Right lung (tissue), 5 donors: ENCODE results near the gene COL4A1. TPM values are rescaled to one million over a fixed set of nuclear protein-coding genes. Genes with fewer than 3 reads are reported as not detected.
A peak's percentile ranks its signal among the peaks of the same experiment; 100 is the strongest.
"Not testable (repeated sequence)": the region's sequence is repeated elsewhere in the genome, so short reads cannot be mapped to it uniquely, and the experiment has no call there.

Experiments used
- DNase-seq, 2 donors: peaks; one replicate each; pipeline ENCODE4 v3.0.0-alpha.2; 2013
- polyA plus RNA-seq, 5 donors: library from polyadenylated mRNA; unstranded; fragments of 120-200 nt; gene quantifications; one replicate each; pipeline versions ENCODE4 v1.2.1 to v1.2.3, GENCODE V29; 2013; ENCODE audit warnings: inconsistent platforms in 1 of 5, low replicate concordance in 1 of 5; ENCODE audit not compliant: insufficient read length in 5 of 5, insufficient read depth in 1 of 5

Gene COL4A1
- polyA plus RNA-seq, 5 donors: 448 to 601 (median 476) TPM

- no peak for DNase-seq
These were observed 186.7 kb downstream of the COL4A1 start for GRCh38 chr13:110119935-110120905.

- DNase-seq: no peak
These were observed 188.9 kb downstream of the COL4A1 start for GRCh38 chr13:110118106-110118505.

DNA sequence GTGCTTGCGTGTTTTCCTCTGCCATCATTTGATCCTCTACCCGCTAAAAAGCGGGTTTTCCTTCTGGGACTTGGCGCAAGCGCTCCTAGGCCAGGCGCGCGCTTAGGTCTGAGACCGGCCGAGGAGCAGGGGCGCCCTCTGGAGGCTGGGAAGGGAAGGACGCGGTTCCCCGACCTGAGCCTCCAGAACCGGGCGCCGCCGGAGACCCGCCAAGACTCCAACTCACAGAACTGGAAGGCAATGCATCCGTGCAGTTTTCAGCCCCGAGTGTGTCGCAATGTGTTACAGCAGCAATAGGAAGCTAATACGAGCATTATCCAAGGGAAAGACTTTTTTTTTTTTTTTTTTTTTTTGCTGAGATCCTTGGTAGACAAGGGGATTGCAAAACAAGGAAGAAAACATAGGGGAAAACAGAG, 190.9 kb downstream of the COL4A1 start:
- peak; percentile 34 to 45 for DNase-seq

DNA sequence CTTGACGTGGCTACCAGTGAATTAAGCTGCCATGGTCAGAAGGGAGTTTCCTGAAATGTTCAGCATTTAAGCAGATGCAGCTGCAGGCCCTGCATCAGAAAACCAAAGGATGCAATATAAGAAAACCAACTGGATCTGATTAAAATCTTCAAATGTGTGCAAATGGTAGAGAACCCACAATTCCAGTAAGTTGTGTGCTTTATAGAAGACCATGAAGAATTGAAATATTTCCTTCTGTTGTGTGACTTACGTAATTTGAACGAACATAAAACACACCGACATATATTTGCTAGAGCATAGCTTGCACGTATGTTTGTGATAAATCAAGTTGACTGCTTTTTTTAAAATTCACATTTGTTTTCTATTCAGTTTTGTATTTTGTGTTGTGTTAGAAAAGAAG, 191.4 kb downstream of the COL4A1 start:
- DNase-seq: no peak

DNA sequence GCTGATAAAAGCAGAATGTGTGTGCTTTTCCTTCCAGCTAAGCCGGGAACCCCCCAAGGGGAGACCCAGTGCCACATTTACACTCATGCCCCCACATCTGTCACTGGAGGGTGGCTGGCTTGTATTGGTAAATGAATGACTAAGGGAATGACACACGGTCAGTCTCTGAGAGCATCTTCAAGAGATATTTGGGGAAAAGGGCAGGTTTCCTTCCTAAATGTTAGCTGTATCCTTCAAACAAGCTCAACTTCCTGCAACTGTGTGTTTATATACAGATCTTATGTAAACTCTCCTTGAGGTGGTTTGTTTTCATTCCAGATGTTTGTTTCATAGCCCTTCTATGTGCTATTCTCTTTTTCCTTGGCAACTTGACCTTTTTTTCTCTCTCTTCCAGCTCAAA, 192.6 kb downstream of the COL4A1 start:
- no peak for DNase-seq

- DNase-seq: no peak
These were observed 193.6 kb downstream of the COL4A1 start for GRCh38 chr13:110113284-110113764.

- not testable (repeated sequence) for DNase-seq
These were observed 194.6 kb downstream of the COL4A1 start for GRCh38 chr13:110112379-110112778.

- no peak for DNase-seq
These were observed 196.2 kb downstream of the COL4A1 start for GRCh38 chr13:110110783-110111182.

GRCh38 chr13:110109910-110110309, 197.0 kb downstream of the COL4A1 start:
- no peak for DNase-seq

- no peak for DNase-seq
These were observed 197.7 kb downstream of the COL4A1 start for GRCh38 chr13:110109140-110109783.

GRCh38 chr13:110108348-110109139, 198.4 kb downstream of the COL4A1 start:
- DNase-seq: peak; percentile 45 to 63

DNA sequence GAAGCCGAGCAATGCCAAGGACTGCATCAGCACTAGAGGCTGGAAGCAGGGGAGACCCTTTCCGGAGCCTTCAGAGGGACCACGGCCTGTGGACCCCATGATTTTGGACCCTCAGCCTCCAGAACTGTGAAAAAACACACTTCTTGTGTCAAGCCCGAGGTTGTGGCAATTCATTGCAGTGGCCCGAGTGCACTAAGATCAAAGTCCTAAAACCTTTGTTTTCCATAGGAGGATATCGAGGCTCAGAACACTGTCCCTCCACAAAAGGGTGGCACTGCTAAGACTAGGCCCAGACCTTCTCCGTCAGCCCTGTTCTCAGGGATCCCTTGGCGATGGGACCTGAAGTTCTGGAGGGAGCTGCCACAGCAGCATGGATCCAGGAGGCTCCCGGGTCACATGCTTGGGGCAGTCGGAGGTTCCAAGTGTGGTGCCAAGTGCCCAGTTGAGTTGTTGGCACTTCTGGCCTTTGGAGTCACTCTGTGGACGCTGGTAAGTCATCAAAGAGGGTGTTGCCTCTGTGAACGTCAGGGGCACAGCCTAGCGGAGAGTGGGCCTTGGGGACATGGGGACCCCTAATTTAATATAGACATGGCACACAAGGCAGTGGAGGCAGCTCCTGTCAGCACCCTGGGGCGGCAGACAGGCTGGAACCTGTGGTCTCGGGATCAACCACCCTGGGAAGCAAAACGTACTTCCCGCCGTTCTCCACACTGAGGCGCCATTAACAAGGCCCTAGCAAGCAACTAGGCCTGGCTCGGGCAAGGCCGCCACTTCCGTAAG, 199.2 kb downstream of the COL4A1 start:
- no peak for DNase-seq

DNA sequence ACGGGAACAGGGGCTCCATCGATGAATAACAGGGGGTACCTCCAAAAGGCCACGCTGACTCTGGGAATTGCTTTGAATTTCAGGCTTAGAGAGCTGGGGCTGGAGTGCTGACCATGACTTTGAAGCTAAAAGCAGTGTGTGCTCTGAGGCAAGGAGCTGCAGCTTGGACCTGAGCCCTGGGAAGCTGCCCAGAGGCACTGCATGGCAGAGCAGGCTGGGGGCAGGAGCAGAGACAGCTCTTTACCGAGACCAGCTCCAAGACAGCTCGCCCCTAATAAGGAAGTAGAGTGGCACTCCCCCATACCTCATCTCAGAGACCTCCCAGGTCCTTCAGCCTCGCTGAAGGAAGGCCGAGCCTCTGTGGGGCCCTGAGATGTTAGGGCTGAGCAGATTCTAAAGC, 200.2 kb downstream of the COL4A1 start:
- DNase-seq: no peak

- no peak for DNase-seq
These were observed 201.8 kb downstream of the COL4A1 start for GRCh38 chr13:110105136-110105535.

DNA sequence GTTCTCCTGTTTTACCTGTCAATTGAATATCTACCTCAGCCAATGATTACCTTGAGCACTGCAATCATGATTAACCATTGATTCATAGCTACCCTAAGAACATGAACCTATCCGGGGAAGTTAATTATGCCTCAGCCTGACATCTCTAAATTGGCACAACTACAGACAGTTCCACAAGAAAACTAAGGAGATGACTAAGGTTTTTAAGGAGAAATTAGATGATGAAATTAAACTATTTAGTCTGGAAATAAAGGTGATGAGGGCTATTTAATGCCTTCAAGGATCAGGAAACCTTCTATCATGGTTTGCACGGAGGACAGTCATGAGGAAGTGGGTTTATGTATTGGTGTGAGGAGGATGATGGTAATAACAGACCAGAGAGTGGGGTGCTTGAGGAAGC, 203.4 kb downstream of the COL4A1 start:
- no peak for DNase-seq

GRCh38 chr13:110103026-110103425, 203.9 kb downstream of the COL4A1 start:
- DNase-seq: no peak

GRCh38 chr13:110102053-110102452, 204.9 kb downstream of the COL4A1 start:
- DNase-seq: no peak

DNA sequence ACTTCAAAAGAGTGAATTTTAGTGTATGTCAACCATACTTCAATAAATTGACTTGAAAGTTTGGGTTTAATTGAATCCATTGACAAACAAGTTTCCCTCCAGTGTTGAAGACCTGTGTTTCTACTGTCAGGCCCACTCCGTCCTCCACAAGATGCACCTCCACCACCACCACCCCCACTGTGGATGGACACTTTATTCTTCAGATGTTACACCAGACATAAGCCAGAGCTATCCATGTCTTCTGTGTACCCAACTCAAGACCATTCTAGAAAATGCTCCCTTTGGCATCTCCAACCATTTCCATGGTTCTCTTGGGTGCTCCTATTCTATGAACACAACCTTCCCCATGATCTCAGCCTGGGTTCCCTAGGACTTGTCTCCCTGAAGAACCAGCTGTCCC, 207.0 kb downstream of the COL4A1 start:
- DNase-seq: no peak
